ENCODE data around the gene KCNIP3. TPM values are rescaled to one million over a fixed set of nuclear protein-coding genes. Genes with fewer than 3 reads are reported as not detected.

Gene KCNIP3
- total RNA-seq, 1 donor from 2014 or later, result 0.64 TPM

DNA sequence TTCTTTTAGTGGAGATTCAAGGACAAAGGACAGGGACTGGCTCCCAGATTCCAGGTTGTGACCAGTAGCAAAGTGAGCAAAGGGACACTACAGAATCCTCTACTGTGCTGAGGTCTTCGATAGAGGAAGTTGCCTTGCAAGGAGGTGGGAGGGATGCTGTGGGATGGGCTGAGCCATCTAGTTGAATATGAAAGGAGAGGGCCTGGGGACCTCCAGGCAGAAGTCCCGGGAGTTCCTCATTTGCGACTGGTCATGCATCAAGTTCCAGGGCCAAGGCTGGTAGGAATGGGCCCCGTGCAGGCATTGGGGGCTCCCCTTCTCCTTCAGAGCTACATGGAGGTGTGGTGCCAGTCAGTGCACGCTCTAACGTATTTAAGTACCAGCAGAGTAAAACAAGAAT lies 35.5 kb upstream of the KCNIP3 start:
- Histone ChIP-seq H3K27ac (no peak overlapping the region), H3K9ac (no peak overlapping the region), H3K4me2 (no peak overlapping the region), H3K4me1 (no peaks in the 10 kb centered on the region), H3K9me3 (ENCODE audit: low read depth) (no peaks in the 10 kb centered on the region), H3K36me3 (no peaks in the 10 kb centered on the region), H3F3A (ENCODE audit: low read depth) (no peaks in the 10 kb centered on the region), H2AFZ (replicated peaks) (no peak overlapping the region), H3K4me3 (no peak overlapping the region), H3K27me3 (no peaks in the 10 kb centered on the region), H4K20me1 (ENCODE audit: low read depth) (no peaks in the 10 kb centered on the region), H3K79me2 (ENCODE audit: low read depth) (no peaks in the 10 kb centered on the region)
- no peak for DNase-seq (ENCODE audit: low spot score)
- H3K4me3 Mint-ChIP-seq, result no peak overlapping the region
- H3K9me3 Mint-ChIP-seq, result peaks cover 13% of the 10 kb centered on the region
- TF ChIP-seq EZH2 (IDR thresholded peaks at IDR 0.05), result no peak
- H3K36me3 Mint-ChIP-seq, result no peaks in the 10 kb centered on the region
- H3K27me3 Mint-ChIP-seq (ENCODE audit: insufficient read depth, low read depth), result no peaks in the 10 kb centered on the region
- H3K4me1 Mint-ChIP-seq, result peaks cover 4% of the 10 kb centered on the region
- no peak overlapping the region for H3K27ac Mint-ChIP-seq

- H3K4me3 ChIP-seq, result no peak overlapping the region
- H3K4me1 Mint-ChIP-seq, result peaks cover 11% of the 10 kb centered on the region
- no peaks in the 10 kb centered on the region for H3K9me3 ChIP-seq (ENCODE audit: low read depth)
- H3K27ac ChIP-seq, result no peak overlapping the region
- no peaks in the 10 kb centered on the region for H3K36me3 Mint-ChIP-seq
- no peak for DNase-seq (ENCODE audit: low spot score)
- H3K4me3 Mint-ChIP-seq, result no peak overlapping the region
- no peaks in the 10 kb centered on the region for H3K4me1 ChIP-seq
- peaks cover 7% of the 10 kb centered on the region for H3K9me3 Mint-ChIP-seq
- H3K27ac Mint-ChIP-seq, result no peak overlapping the region
- no peaks in the 10 kb centered on the region for H3K27me3 Mint-ChIP-seq (ENCODE audit: insufficient read depth, low read depth)
- H2AFZ ChIP-seq (replicated peaks), result no peak overlapping the region
- H3K4me2 ChIP-seq, result no peak overlapping the region
- TF ChIP-seq EZH2phosphoT487 (IDR thresholded peaks at IDR 0.05), result no peak
- TF ChIP-seq, protein P1, sequence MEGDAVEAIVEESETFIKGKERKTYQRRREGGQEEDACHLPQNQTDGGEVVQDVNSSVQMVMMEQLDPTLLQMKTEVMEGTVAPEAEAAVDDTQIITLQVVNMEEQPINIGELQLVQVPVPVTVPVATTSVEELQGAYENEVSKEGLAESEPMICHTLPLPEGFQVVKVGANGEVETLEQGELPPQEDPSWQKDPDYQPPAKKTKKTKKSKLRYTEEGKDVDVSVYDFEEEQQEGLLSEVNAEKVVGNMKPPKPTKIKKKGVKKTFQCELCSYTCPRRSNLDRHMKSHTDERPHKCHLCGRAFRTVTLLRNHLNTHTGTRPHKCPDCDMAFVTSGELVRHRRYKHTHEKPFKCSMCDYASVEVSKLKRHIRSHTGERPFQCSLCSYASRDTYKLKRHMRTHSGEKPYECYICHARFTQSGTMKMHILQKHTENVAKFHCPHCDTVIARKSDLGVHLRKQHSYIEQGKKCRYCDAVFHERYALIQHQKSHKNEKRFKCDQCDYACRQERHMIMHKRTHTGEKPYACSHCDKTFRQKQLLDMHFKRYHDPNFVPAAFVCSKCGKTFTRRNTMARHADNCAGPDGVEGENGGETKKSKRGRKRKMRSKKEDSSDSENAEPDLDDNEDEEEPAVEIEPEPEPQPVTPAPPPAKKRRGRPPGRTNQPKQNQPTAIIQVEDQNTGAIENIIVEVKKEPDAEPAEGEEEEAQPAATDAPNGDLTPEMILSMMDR (IDR thresholded peaks at IDR 0.05), result no peak
- no peak for TF ChIP-seq EZH2 (IDR thresholded peaks at IDR 0.05)
- H3F3A ChIP-seq (ENCODE audit: low read depth), result no peaks in the 10 kb centered on the region
- H3K79me2 ChIP-seq (ENCODE audit: low read depth), result no peaks in the 10 kb centered on the region
- H3K9ac ChIP-seq, result no peak overlapping the region
- no peaks in the 10 kb centered on the region for H4K20me1 ChIP-seq (ENCODE audit: low read depth)
- no peaks in the 10 kb centered on the region for H3K27me3 ChIP-seq
- no peaks in the 10 kb centered on the region for H3K36me3 ChIP-seq
These were observed 34.1 kb upstream of the KCNIP3 start for GRCh38 chr2:95262896-95263542.

DNA sequence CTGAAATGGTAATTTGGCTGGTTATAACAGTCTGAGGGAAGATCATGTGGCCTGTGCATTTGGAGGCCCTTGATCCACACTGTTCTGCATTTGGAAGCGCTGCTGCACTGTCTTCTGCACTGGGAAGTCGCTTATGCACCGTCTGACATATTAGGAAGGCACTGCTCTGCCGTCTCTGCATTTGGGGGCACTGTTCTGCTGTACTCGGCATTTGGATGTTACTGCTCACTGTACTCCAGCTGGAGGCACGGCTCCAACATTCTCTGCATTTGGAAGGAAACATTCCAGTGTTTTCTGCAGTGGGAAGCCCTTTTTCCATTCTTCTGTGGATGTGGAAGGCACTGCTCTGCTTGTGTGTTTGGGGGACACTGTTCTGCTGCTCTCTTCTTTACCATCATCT lies 32.5 kb upstream of the KCNIP3 start:
- Histone ChIP-seq H3F3A (ENCODE audit: low read depth) (no peaks in the 10 kb centered on the region), H2AFZ (replicated peaks) (no peak overlapping the region), H3K4me3 (no peak overlapping the region), H3K9ac (no peak overlapping the region), H3K27ac (no peak overlapping the region), H3K4me1 (no peaks in the 10 kb centered on the region), H3K4me2 (no peak overlapping the region), H4K20me1 (ENCODE audit: low read depth) (no peaks in the 10 kb centered on the region), H3K9me3 (ENCODE audit: low read depth) (no peaks in the 10 kb centered on the region), H3K27me3 (no peaks in the 10 kb centered on the region), H3K36me3 (no peaks in the 10 kb centered on the region), H3K79me2 (ENCODE audit: low read depth) (no peaks in the 10 kb centered on the region)
- no peak overlapping the region for H3K4me3 Mint-ChIP-seq
- no peak overlapping the region for H3K27ac Mint-ChIP-seq
- no peaks in the 10 kb centered on the region for H3K36me3 Mint-ChIP-seq
- no peaks in the 10 kb centered on the region for H3K27me3 Mint-ChIP-seq (ENCODE audit: insufficient read depth, low read depth)
- no peak for DNase-seq (ENCODE audit: low spot score)
- no peak for TF ChIP-seq EZH2phosphoT487 (IDR thresholded peaks at IDR 0.05)
- TF ChIP-seq, protein P1 (IDR thresholded peaks at IDR 0.05), result no peak
- no peak for TF ChIP-seq EZH2 (IDR thresholded peaks at IDR 0.05)
- H3K4me1 Mint-ChIP-seq, result peaks cover 16% of the 10 kb centered on the region
- H3K9me3 Mint-ChIP-seq, result no peaks in the 10 kb centered on the region

DNA sequence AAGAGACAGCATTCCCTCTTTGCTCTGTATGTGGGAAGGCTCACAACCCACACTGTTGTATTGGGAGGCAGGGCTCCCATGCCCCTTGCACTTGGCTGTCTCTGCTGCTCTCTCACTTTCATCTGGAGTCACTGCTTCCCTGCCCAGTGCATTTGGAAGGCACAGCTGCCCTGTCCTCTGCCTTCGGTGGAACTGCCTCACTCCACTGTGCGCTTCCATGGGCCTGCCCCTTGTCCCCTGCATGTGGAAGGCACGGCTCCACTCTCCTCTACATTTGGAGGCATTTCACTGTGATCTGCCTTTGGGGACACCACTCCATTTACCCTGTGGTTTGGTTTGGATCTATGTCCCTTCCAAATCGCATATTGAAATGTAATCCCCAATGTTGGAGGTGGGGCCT lies 32.0 kb upstream of the KCNIP3 start:
- H3K9ac ChIP-seq, result no peak overlapping the region

More for the DNA sequence above, 32.0 kb upstream of the KCNIP3 start:
- H3K4me2 ChIP-seq, result no peak overlapping the region
- no peaks in the 10 kb centered on the region for H3F3A ChIP-seq (ENCODE audit: low read depth)
- H3K27ac ChIP-seq, result no peak overlapping the region
- Mint-ChIP-seq H3K9me3 (no peaks in the 10 kb centered on the region), H3K27ac (no peak overlapping the region), H3K27me3 (ENCODE audit: insufficient read depth, low read depth) (no peaks in the 10 kb centered on the region), H3K4me3 (no peak overlapping the region), H3K36me3 (no peaks in the 10 kb centered on the region), H3K4me1 (peaks cover 14% of the 10 kb centered on the region)
- no peaks in the 10 kb centered on the region for H3K9me3 ChIP-seq (ENCODE audit: low read depth)
- H3K36me3 ChIP-seq, result no peaks in the 10 kb centered on the region
- H3K79me2 ChIP-seq (ENCODE audit: low read depth), result no peaks in the 10 kb centered on the region
- TF ChIP-seq, protein P1 (IDR thresholded peaks at IDR 0.05), result no peak
- TF ChIP-seq EZH2 (IDR thresholded peaks at IDR 0.05) (no peak), EZH2phosphoT487 (IDR thresholded peaks at IDR 0.05) (no peak)
- H3K27me3 ChIP-seq, result no peaks in the 10 kb centered on the region
- H3K4me1 ChIP-seq, result no peaks in the 10 kb centered on the region
- no peak overlapping the region for H3K4me3 ChIP-seq
- no peak for DNase-seq (ENCODE audit: low spot score)
- H4K20me1 ChIP-seq (ENCODE audit: low read depth), result no peaks in the 10 kb centered on the region
- no peak overlapping the region for H2AFZ ChIP-seq (replicated peaks)

Measured in neural progenitor cell (in vitro differentiated cells).